ENCODE data around the gene GALNT10. TPM values are rescaled to one million over a fixed set of nuclear protein-coding genes. Genes with fewer than 3 reads are reported as not detected.

Gene GALNT10
- total RNA-seq, 1 experiment from 2014 or later: 27.8 TPM

GRCh38 chr5:154269414-154269813, 78.9 kb downstream of the GALNT10 start:
- H3K9me2 ChIP-seq (ENCODE audit: insufficient read depth): no peaks in the 10 kb centered on the region
- CTCF ChIA-PET: no interaction called here
- H3K4me2 ChIP-seq (ENCODE audit: low read length): no peak overlapping the region
- TF ChIP-seq MAX (IDR thresholded peaks at IDR 0.05) (no peak), ZBTB33 (IDR thresholded peaks at IDR 0.05; ENCODE audit: extremely low read depth, insufficient replicate concordance, low read length) (no peak), TCF7L2 (IDR thresholded peaks at IDR 0.05; ENCODE audit: borderline replicate concordance, extremely low read depth, insufficient read depth, insufficient read length) (no peak), CBX3 (IDR thresholded peaks at IDR 0.05; ENCODE audit: low read depth) (no peak), YY1 (IDR thresholded peaks at IDR 0.05; ENCODE audit: extremely low read depth, insufficient replicate concordance, low read depth, low read length) (no peak), ELF1 (IDR thresholded peaks at IDR 0.05; ENCODE audit: borderline replicate concordance, low read depth) (no peak)
- no peaks in the 10 kb centered on the region for H3K36me3 ChIP-seq (ENCODE audit: control insufficient read depth in 1 of 2, insufficient read depth in 2 of 2, low read length in 2 of 2)
- peaks cover 0 to 9% of the 10 kb centered on the region in 2 experiments; a peak in 1 of 4 replicates for H3K4me1 ChIP-seq (ENCODE audit: control insufficient read depth in 1 of 2, insufficient read depth in 2 of 2, low read length in 2 of 2)
- H3K9me3 ChIP-seq (ENCODE audit: control insufficient read depth in 1 of 2, insufficient read depth in 1 of 2, low read depth in 1 of 2, low read length in 2 of 2): no peaks in the 10 kb centered on the region
- no peaks in the 10 kb centered on the region for H4K20me1 ChIP-seq (ENCODE audit: insufficient read depth)
- H3K27ac ChIP-seq (ENCODE audit: low read depth, low read length): no peak overlapping the region
- DNase-seq (ENCODE audit: low read depth, low spot score) (no peak), ATAC-seq (no peak)
- BruUV-seq (replicated peaks): no TSS peak
- H3K4me3 ChIP-seq (replicated peaks in 1 of 2; ENCODE audit: low read depth in 1 of 2, low read length in 2 of 2): no peak overlapping the region
- POLR2A ChIA-PET: no interaction called here
- RAD21 ChIA-PET (ENCODE audit: low non-redundant PET in 1 of 2, low total read pairs in 2 of 2, uncharacterized antibody in 2 of 2, unreplicated experiment in 2 of 2): no interaction called here
- H3K27me3 ChIP-seq (ENCODE audit: insufficient read depth, low read length): no peaks in the 10 kb centered on the region
- intact Hi-C loops (cut with micrococcal nuclease): no loop called here
- H2AFZ ChIP-seq (ENCODE audit: low read depth, low read length, poor library complexity, severe bottlenecking): no peak overlapping the region
- no peak overlapping the region for H3K9ac ChIP-seq (ENCODE audit: low read length)
- H3K79me2 ChIP-seq (ENCODE audit: insufficient read depth, low read length): no peaks in the 10 kb centered on the region

- H3K4me3 ChIP-seq (replicated peaks in 1 of 2; ENCODE audit: low read depth in 1 of 2, low read length in 2 of 2): no peak overlapping the region
- RAD21 ChIA-PET (ENCODE audit: low non-redundant PET in 1 of 2, low total read pairs in 2 of 2, uncharacterized antibody in 2 of 2, unreplicated experiment in 2 of 2): no interaction called here
- POLR2A ChIA-PET: no interaction called here
- ATAC-seq (no peak), DNase-seq (ENCODE audit: low read depth, low spot score) (no peak)
- CTCF ChIA-PET: no interaction called here
- no peak overlapping the region for H2AFZ ChIP-seq (ENCODE audit: low read depth, low read length, poor library complexity, severe bottlenecking)
- no peaks in the 10 kb centered on the region for H4K20me1 ChIP-seq (ENCODE audit: insufficient read depth)
- H3K9ac ChIP-seq (ENCODE audit: low read length): no peak overlapping the region
- BruUV-seq (replicated peaks): no TSS peak
- no peaks in the 10 kb centered on the region for H3K36me3 ChIP-seq (ENCODE audit: control insufficient read depth in 1 of 2, insufficient read depth in 2 of 2, low read length in 2 of 2)
- H3K79me2 ChIP-seq (ENCODE audit: insufficient read depth, low read length): no peaks in the 10 kb centered on the region
- no peak overlapping the region for H3K27ac ChIP-seq (ENCODE audit: low read depth, low read length)
- H3K9me3 ChIP-seq (ENCODE audit: control insufficient read depth in 1 of 2, insufficient read depth in 1 of 2, low read depth in 1 of 2, low read length in 2 of 2): no peaks in the 10 kb centered on the region
- no peak overlapping the region for H3K4me2 ChIP-seq (ENCODE audit: low read length)
- H3K4me1 ChIP-seq (ENCODE audit: control insufficient read depth in 1 of 2, insufficient read depth in 2 of 2, low read length in 2 of 2): peaks cover 0 to 9% of the 10 kb centered on the region in 2 experiments; a peak in 1 of 4 replicates
- no peaks in the 10 kb centered on the region for H3K27me3 ChIP-seq (ENCODE audit: insufficient read depth, low read length)
- intact Hi-C loops (cut with micrococcal nuclease): no loop called here
- no peaks in the 10 kb centered on the region for H3K9me2 ChIP-seq (ENCODE audit: insufficient read depth)
- TF ChIP-seq CEBPB (IDR thresholded peaks at IDR 0.05; ENCODE audit: low read depth) (no peak), ATF3 (IDR thresholded peaks at IDR 0.05) (no peak), POLR2A (IDR thresholded peaks at IDR 0.05; ENCODE audit: borderline replicate concordance, extremely low read depth, insufficient read depth, insufficient read length) (no peak), ZBTB33 (IDR thresholded peaks at IDR 0.05; ENCODE audit: extremely low read depth, insufficient replicate concordance, low read length) (no peak), CBX3 (IDR thresholded peaks at IDR 0.05; ENCODE audit: low read depth) (no peak), SRF (IDR thresholded peaks at IDR 0.05; ENCODE audit: low read depth) (no peak), POLR2AphosphoS5 (IDR thresholded peaks at IDR 0.05; ENCODE audit: low read depth, low read length) (no peak), RAD21 (IDR thresholded peaks at IDR 0.05; ENCODE audit: low read depth) (no peak)
These were observed 80.9 kb downstream of the GALNT10 start for GRCh38 chr5:154271466-154271865.

Data from HCT116 (cell line).